ENCODE measurements around the gene COQ10A. TPM values are rescaled to one million over a fixed set of nuclear protein-coding genes. Genes with fewer than 3 reads are reported as not detected.
A peak's percentile ranks its signal among the peaks of the same experiment; 100 is the strongest.

The COQ10A gene
- polyA plus RNA-seq, 6 donors from 2014 or later = 9.5 to 16.6 (median 14.2) TPM

GRCh38 chr12:56315622-56316473, 49.1 kb downstream of the COQ10A start, which contains the start of gene CNPY2:
TSS of gene CNPY2 (minus strand) at chr12:56315988. CDS start at chr12:56315217, 771 bp downstream.
- ATAC-seq (ENCODE audit: low read depth in 2 of 2) = peak; percentile 89

GRCh38 chr12:56317675-56318074, 50.9 kb downstream of the COQ10A start:
- no peaks in the 10 kb centered on the region for H3K9me3 Mint-ChIP-seq
- ATAC-seq (ENCODE audit: low read depth in 2 of 2) (no peak), DNase-seq (no peak)
- peaks cover 7 to 24% (median 13%) of the 10 kb centered on the region in 3 donors for H3K4me1 Mint-ChIP-seq
- H3K36me3 Mint-ChIP-seq = peaks cover 4 to 9% of the 10 kb centered on the region in 2 donors
- H3K4me3 Mint-ChIP-seq = peak overlapping the region in 3 of 8 donors; percentile 6 to 49 (median 20)
- peak overlapping the region in 4 of 6 donors; percentile 8 to 63 (median 58) for H3K27ac Mint-ChIP-seq
- H3K27me3 Mint-ChIP-seq = no peaks in the 10 kb centered on the region

More at GRCh38 chr12:56315622-56316473, 49.1 kb downstream of the COQ10A start, which contains the start of gene CNPY2:
- Mint-ChIP-seq H3K9me3 (no peaks in the 10 kb centered on the region), H3K36me3 (peaks cover 4 to 8% of the 10 kb centered on the region in 2 donors), H3K27ac (peak within 1 kb of the TSS; percentile 94 to 99 (median 99)), H3K27me3 (no peaks in the 10 kb centered on the region), H3K4me1 (peaks cover 7 to 24% (median 13%) of the 10 kb centered on the region in 3 donors), H3K4me3 (peak within 1 kb of the TSS; percentile 93 to 99 (median 99))
- peak; percentile 97 for DNase-seq

Other genes with a start within 250 kb of the COQ10A start
- gene IKZF4, start 245.9 kb upstream of the COQ10A start, polyA plus RNA-seq (ENCODE audit: low read depth in 6 of 6) = under 1 TPM in 5 of 6 donors, not detected in 1; 0.14 to 0.32 (median 0.25) TPM
- gene RPS26, start 225.0 kb upstream of the COQ10A start, polyA plus RNA-seq (ENCODE audit: low read depth in 6 of 6) = 100 to 1,000 TPM; 199 to 764 (median 532) TPM
- not detected for gene ERBB3, start 186.8 kb upstream of the COQ10A start, polyA plus RNA-seq (ENCODE audit: low read depth in 6 of 6)
- 100 to 1,000 TPM; 124 to 141 (median 132) TPM for gene PA2G4, start 162.4 kb upstream of the COQ10A start, polyA plus RNA-seq (ENCODE audit: low read depth in 6 of 6)
- 1,000 to 10,000 TPM; 5,503 to 9,903 (median 8,851) TPM for gene RPL41, start 150.3 kb upstream of the COQ10A start, polyA plus RNA-seq (ENCODE audit: low read depth in 6 of 6)
- gene ZC3H10, start 148.7 kb upstream of the COQ10A start, polyA plus RNA-seq (ENCODE audit: low read depth in 6 of 6) = 1 to 10 TPM; 1.0 to 7.8 (median 3.4) TPM
- 100 to 1,000 TPM; 145 to 293 (median 196) TPM for gene ESYT1, start 138.7 kb upstream of the COQ10A start, polyA plus RNA-seq (ENCODE audit: low read depth in 6 of 6)
- 10 to 100 TPM; 14.2 to 35.1 (median 20.2) TPM for gene MYL6B, start 114.4 kb upstream of the COQ10A start, polyA plus RNA-seq (ENCODE audit: low read depth in 6 of 6)
- 1,000 to 10,000 TPM; 1,680 to 2,679 (median 1,914) TPM for gene MYL6, start 108.6 kb upstream of the COQ10A start, polyA plus RNA-seq (ENCODE audit: low read depth in 6 of 6)
- 100 to 1,000 TPM in 1 of 6 donors, 10 to 100 TPM in 5; 33.3 to 112 (median 64.8) TPM for gene SMARCC2, start 77.5 kb upstream of the COQ10A start, polyA plus RNA-seq (ENCODE audit: low read depth in 6 of 6)
- 100 to 1,000 TPM in 5 of 6 donors, 10 to 100 TPM in 1; 95.2 to 136 (median 109) TPM for gene RNF41, start 45.0 kb upstream of the COQ10A start, polyA plus RNA-seq (ENCODE audit: low read depth in 6 of 6)
- 1 to 10 TPM in 5 of 6 donors, under 1 TPM in 1; 0.73 to 5.7 (median 3.9) TPM for gene NABP2, start 42.6 kb upstream of the COQ10A start, polyA plus RNA-seq (ENCODE audit: low read depth in 6 of 6)
- gene SLC39A5, start 36.9 kb upstream of the COQ10A start, polyA plus RNA-seq (ENCODE audit: low read depth in 6 of 6) = not detected
- gene ANKRD52, start 8.6 kb upstream of the COQ10A start, polyA plus RNA-seq (ENCODE audit: low read depth in 6 of 6) = 10 to 100 TPM in 3 of 6 donors, 1 to 10 TPM in 3; 2.3 to 13.2 (median 8.0) TPM
- gene CS, start 33.4 kb downstream of the COQ10A start, polyA plus RNA-seq (ENCODE audit: low read depth in 6 of 6) = 10 to 100 TPM; 60.8 to 88.7 (median 72.1) TPM
- gene CNPY2, start 49.0 kb downstream of the COQ10A start, polyA plus RNA-seq (ENCODE audit: low read depth in 6 of 6) = 100 to 1,000 TPM; 134 to 210 (median 152) TPM
- 10 to 100 TPM in 5 of 6 donors, 1 to 10 TPM in 1; 10.0 to 15.3 (median 13.6) TPM for gene PAN2, start 67.1 kb downstream of the COQ10A start, polyA plus RNA-seq (ENCODE audit: low read depth in 6 of 6)
- 10 to 100 TPM in 4 of 6 donors, 1 to 10 TPM in 2; 8.0 to 15.6 (median 12.9) TPM for gene IL23A, start 71.9 kb downstream of the COQ10A start, polyA plus RNA-seq (ENCODE audit: low read depth in 6 of 6)
- 100 to 1,000 TPM; 119 to 150 (median 131) TPM for gene STAT2, start 93.2 kb downstream of the COQ10A start, polyA plus RNA-seq (ENCODE audit: low read depth in 6 of 6)
- gene APOF, start 95.9 kb downstream of the COQ10A start, polyA plus RNA-seq (ENCODE audit: low read depth in 6 of 6) = not detected
- 10 to 100 TPM; 16.8 to 30.5 (median 25.8) TPM for gene TIMELESS, start 182.5 kb downstream of the COQ10A start, polyA plus RNA-seq (ENCODE audit: low read depth in 6 of 6)
- gene MIP, start 187.7 kb downstream of the COQ10A start, polyA plus RNA-seq (ENCODE audit: low read depth in 6 of 6) = not detected
- gene SPRYD4, start 201.6 kb downstream of the COQ10A start, polyA plus RNA-seq (ENCODE audit: low read depth in 6 of 6) = 1 to 10 TPM in 5 of 6 donors, under 1 TPM in 1; 0.59 to 2.6 (median 2.0) TPM
- 1 to 10 TPM in 3 of 6 donors, under 1 TPM in 2, not detected in 1; 0.95 to 1.9 (median 1.6) TPM for gene GLS2, start 221.2 kb downstream of the COQ10A start, polyA plus RNA-seq (ENCODE audit: low read depth in 6 of 6)